Glutamatergic neuron (in vitro differentiated cells): ENCODE data around the gene TNPO2. TPM values are rescaled to one million over a fixed set of nuclear protein-coding genes. Genes with fewer than 3 reads are reported as not detected.

Source experiments
- DNase-seq: peaks from one replicate; pipeline ENCODE4 v3.0.0; 2022
- H3K27ac Mint-ChIP-seq: one replicate; pipeline ENCODE4 v1.8.0; 2020; ENCODE audit warnings: mild to moderate bottlenecking, mixed read lengths, inconsistent platforms; ENCODE audit not compliant: unreplicated experiment
- H3K27me3 Mint-ChIP-seq: one replicate; pipeline ENCODE4 v1.8.0; 2020; ENCODE audit warnings: mild to moderate bottlenecking, moderate library complexity, mixed read lengths, inconsistent platforms; ENCODE audit not compliant: unreplicated experiment
- H3K36me3 Mint-ChIP-seq: one replicate; pipeline ENCODE4 v1.8.0; 2020; ENCODE audit warnings: mild to moderate bottlenecking, mixed read lengths, inconsistent platforms; ENCODE audit not compliant: unreplicated experiment
- H3K4me1 Mint-ChIP-seq: one replicate; pipeline ENCODE4 v1.8.0; 2020; ENCODE audit warnings: mild to moderate bottlenecking, low read depth, mixed read lengths, inconsistent platforms; ENCODE audit not compliant: unreplicated experiment
- H3K4me3 Mint-ChIP-seq: one replicate; pipeline ENCODE4 v1.8.0; 2020; ENCODE audit warnings: mild to moderate bottlenecking, mixed read lengths, inconsistent platforms; ENCODE audit not compliant: unreplicated experiment
- H3K9me3 Mint-ChIP-seq: one replicate; pipeline ENCODE4 v1.8.0; 2020; ENCODE audit warnings: mild to moderate bottlenecking, moderate library complexity, mixed read lengths, inconsistent platforms; ENCODE audit not compliant: unreplicated experiment
- total RNA-seq: library from RNA; stranded (reverse); fragmentation: NEBNext Ultra II Directional; extraction: Animal tissue kit (Norgen Biotek cat#: 25700); gene quantifications from one replicate; pipeline ENCODE4 v1.2.1, GENCODE V29; 2021; ENCODE audit not compliant: unreplicated experiment
- TF ChIP-seq, protein P1 (sequence below): fragments of 200-600 bp; sonication (generic); IDR thresholded peaks from one replicate; pipeline ENCODE4 v1.5.0; 2021; ENCODE audit not compliant: partially characterized antibody, unreplicated experiment

Gene TNPO2
- total RNA-seq, 1 donor from 2014 or later: 135 TPM

DNA sequence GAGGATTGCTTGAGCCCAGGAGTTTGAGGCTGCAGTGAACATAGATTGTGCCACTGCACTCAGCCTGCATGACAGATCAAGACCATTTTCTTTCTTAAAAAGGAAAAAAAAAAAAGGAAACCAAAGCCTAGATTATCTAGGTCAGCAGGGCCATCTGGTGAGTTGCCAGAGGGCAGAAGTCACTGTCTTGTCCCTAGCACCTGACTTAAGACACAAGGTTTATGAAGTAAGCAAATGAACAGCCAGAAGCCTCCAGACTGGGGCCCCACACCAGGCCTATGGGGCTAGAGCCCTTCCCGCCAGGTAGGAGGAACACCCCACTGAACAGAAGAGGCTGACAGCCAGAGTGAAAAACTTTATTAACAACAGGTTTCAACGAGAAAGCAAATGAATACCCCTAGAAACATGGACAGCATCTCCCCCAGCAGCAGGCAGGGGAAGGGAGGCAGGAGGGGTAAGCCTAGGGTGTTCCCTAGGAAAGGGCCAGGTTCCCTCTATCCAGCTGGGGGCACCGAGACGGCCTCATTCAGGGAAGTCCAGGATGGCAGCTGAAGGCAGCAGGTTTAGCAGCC, 55.9 kb downstream of the TNPO2 start:
- Mint-ChIP-seq H3K27ac (no peak overlapping the region), H3K36me3 (no peaks in the 10 kb centered on the region), H3K4me3 (peak overlapping the region; percentile 99), H3K4me1 (peaks cover 16% of the 10 kb centered on the region), H3K27me3 (peaks cover 11% of the 10 kb centered on the region), H3K9me3 (peaks cover 8% of the 10 kb centered on the region)
- DNase-seq: no peak
- TF ChIP-seq, protein P1, sequence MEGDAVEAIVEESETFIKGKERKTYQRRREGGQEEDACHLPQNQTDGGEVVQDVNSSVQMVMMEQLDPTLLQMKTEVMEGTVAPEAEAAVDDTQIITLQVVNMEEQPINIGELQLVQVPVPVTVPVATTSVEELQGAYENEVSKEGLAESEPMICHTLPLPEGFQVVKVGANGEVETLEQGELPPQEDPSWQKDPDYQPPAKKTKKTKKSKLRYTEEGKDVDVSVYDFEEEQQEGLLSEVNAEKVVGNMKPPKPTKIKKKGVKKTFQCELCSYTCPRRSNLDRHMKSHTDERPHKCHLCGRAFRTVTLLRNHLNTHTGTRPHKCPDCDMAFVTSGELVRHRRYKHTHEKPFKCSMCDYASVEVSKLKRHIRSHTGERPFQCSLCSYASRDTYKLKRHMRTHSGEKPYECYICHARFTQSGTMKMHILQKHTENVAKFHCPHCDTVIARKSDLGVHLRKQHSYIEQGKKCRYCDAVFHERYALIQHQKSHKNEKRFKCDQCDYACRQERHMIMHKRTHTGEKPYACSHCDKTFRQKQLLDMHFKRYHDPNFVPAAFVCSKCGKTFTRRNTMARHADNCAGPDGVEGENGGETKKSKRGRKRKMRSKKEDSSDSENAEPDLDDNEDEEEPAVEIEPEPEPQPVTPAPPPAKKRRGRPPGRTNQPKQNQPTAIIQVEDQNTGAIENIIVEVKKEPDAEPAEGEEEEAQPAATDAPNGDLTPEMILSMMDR: no peak

DNA sequence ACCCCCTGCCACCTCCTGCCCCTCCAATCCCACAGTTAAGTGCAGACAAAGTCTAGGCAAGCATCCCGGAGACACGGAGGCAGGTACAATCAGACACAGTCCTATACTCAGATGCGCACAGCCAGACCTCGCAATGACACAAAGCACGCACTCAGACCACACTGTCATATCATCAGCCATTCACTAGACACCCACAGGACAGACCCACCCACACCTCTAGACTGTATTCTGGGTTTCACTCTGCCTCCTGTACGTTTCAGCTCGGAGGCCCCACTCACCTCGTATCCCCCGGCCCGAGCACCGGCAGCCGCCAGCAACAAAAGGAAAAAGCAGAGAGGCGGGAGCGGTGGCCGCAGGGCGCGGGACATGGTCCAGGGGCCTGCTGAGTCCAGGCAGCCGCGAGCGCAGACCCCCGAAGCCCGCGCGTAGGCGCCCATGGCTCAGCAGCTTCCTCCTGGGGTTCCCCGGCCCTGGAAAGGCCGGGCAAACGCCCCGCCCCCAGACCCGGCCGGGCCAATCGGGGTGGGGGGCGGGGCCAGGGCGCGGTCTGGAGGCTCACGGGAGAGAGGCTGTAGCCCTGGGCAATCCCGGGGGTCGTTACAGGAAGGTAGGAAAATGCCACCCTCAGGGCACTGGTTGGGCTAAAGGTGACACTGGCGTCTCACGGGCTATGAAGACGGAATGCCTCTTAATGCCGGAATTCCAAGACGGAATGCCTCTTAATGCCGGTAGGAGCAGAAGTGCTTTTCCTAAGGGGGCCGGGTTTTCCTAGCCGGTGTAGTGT, 57.3 kb downstream of the TNPO2 start, which contains the start of the genes MAN2B1 and WDR83:
Gene MAN2B1, minus strand, starts transcription at position 478 of the 784 bp plus-strand sequence. Its CDS starts 41 bp downstream, at position 437.
Gene WDR83, plus strand, starts transcription at position 543 of the 784 bp plus-strand sequence. CDS start 2,984 bp downstream, outside the sequence.
- TF ChIP-seq, protein P1: no peak
- H3K9me3 Mint-ChIP-seq: peaks cover 5% of the 10 kb centered on the region
- DNase-seq: peak; percentile 87
- peak within 1 kb of the TSS; percentile 86 for H3K27ac Mint-ChIP-seq
- H3K27me3 Mint-ChIP-seq: peaks cover 8% of the 10 kb centered on the region
- peaks cover 16% of the 10 kb centered on the region for H3K4me1 Mint-ChIP-seq
- H3K4me3 Mint-ChIP-seq: peak within 1 kb of the TSS; percentile 99
- no peaks in the 10 kb centered on the region for H3K36me3 Mint-ChIP-seq

GRCh38 chr19:12665671-12666264, 58.0 kb downstream of the TNPO2 start:
- peaks cover 16% of the 10 kb centered on the region for H3K4me1 Mint-ChIP-seq
- peaks cover 8% of the 10 kb centered on the region for H3K27me3 Mint-ChIP-seq
- no peak for DNase-seq
- H3K4me3 Mint-ChIP-seq: peak overlapping the region; percentile 94
- H3K9me3 Mint-ChIP-seq: peaks cover 3% of the 10 kb centered on the region
- TF ChIP-seq, protein P1: no peak
- peak overlapping the region; percentile 86 for H3K27ac Mint-ChIP-seq
- H3K36me3 Mint-ChIP-seq: no peaks in the 10 kb centered on the region

GRCh38 chr19:12665281-12665573, 58.5 kb downstream of the TNPO2 start:
- no peaks in the 10 kb centered on the region for H3K36me3 Mint-ChIP-seq
- TF ChIP-seq, protein P1: no peak
- H3K4me3 Mint-ChIP-seq: no peak overlapping the region
- H3K27me3 Mint-ChIP-seq: peaks cover 8% of the 10 kb centered on the region
- H3K9me3 Mint-ChIP-seq: peaks cover 2% of the 10 kb centered on the region
- no peak overlapping the region for H3K27ac Mint-ChIP-seq
- H3K4me1 Mint-ChIP-seq: peaks cover 16% of the 10 kb centered on the region
- no peak for DNase-seq
